HG03439 (cell line): ENCODE data around the gene PCDH9.

Experiments used
- ATAC-seq: cut with Tn5 transposase; IDR thresholded peaks from one replicate; pipeline ENCODE4 v1.9.1; 2021; ENCODE audit warnings: mild to moderate bottlenecking, moderate library complexity; ENCODE audit not compliant: unreplicated experiment

The PCDH9 gene

GRCh38 chr13:66992719-66993118 is 237.4 kb downstream of the PCDH9 start:
- ATAC-seq, result no peak

- no peak for ATAC-seq
These were observed 238.0 kb downstream of the PCDH9 start for GRCh38 chr13:66992183-66992582.

GRCh38 chr13:66984241-66984640 is 245.9 kb downstream of the PCDH9 start:
- no peak for ATAC-seq

- ATAC-seq, result no peak
These were observed 248.2 kb downstream of the PCDH9 start for GRCh38 chr13:66981912-66982311.

DNA sequence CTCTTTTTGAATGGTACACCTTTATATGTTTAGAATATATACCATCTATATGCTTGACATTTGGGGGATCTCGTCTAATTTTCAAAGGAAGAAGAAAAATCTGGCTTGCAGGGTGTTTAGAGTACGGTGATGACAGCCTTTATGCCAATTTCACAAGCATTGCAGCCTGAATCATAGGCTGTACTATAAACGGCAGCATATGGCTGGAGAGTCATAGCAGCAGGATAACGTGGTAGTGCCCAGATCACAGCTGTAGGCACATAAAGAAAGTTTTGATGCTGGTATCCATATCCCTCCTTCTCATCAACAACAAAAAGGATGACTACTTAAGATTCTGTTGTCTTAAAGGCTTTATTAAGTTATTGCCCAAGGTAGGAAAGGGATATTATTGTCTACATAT is 253.0 kb downstream of the PCDH9 start:
- ATAC-seq, result no peak

DNA sequence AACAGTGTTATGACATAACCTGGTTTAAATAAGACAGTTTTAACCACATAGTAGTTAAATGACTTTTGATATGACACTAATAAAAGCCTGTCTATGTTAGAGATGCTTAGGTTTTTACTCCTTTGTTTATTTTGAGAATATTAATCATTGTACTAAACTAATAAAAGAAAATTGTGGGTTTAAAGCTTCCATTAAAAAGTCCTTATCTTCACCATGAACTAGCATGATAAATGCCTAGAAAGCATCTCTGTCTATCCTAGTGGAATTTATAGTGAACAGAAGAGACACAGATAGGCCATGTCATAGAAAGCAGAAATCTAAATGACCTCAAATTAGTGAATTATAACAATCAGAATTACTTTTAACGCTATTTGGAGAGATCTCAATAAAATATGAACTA is 255.2 kb downstream of the PCDH9 start:
- no peak for ATAC-seq

DNA sequence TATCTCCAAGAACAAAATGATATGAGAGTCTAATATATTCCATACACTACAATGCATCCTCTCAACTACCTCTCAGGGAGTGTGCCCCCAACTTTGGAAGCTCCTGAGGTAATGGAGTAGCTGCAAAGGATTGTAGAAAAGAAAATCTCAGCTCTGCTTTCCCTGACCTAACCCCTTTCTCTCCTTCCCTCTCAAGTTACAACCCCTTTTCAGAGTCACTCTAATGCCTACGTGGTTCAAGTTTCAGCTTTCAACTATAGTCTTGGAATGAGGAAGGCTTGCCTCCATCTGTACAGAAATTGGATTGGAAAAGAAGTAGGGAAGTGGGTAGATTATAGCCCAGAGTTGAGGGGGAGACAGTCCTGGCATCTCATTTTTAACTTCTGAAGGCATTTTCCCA is 256.0 kb downstream of the PCDH9 start:
- no peak for ATAC-seq

GRCh38 chr13:66972659-66973058 is 257.5 kb downstream of the PCDH9 start:
- ATAC-seq, result no peak

DNA sequence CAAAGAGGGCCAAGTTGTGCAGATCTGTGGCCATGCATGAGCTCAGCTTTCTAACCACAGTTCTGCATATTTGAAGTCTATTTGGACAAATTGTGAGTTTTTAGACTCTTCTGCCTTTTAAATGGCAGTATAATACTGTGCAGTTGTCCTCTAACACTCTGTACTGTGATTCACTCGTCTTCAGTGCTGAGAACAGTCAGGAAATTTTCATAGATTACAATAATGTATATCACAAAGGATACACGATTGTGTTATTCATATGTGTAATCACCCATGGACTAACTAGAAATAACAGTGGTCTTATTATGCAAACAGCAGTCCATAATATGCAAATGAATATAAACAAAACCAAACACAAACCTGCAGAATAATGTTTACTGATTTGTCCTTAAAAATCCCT is 259.1 kb downstream of the PCDH9 start:
- no peak for ATAC-seq

DNA sequence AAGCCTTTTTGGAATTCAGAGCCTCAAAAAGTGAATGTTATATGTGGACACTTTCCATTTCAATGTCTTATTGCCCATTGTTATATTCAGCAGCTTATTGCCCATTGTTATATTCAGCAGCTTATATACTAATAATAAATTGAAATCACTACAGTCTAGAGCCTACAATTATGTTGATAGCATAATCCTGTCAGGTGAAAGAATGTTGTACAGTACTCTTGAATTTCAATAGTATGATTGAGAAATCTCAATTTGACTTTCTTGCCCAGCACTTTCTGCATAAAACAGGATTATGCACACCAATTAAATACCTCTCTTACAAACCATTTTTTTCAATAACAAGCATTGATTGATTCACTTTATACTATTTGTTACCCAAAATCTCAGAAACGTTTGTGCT is 260.8 kb downstream of the PCDH9 start:
- no peak for ATAC-seq

DNA sequence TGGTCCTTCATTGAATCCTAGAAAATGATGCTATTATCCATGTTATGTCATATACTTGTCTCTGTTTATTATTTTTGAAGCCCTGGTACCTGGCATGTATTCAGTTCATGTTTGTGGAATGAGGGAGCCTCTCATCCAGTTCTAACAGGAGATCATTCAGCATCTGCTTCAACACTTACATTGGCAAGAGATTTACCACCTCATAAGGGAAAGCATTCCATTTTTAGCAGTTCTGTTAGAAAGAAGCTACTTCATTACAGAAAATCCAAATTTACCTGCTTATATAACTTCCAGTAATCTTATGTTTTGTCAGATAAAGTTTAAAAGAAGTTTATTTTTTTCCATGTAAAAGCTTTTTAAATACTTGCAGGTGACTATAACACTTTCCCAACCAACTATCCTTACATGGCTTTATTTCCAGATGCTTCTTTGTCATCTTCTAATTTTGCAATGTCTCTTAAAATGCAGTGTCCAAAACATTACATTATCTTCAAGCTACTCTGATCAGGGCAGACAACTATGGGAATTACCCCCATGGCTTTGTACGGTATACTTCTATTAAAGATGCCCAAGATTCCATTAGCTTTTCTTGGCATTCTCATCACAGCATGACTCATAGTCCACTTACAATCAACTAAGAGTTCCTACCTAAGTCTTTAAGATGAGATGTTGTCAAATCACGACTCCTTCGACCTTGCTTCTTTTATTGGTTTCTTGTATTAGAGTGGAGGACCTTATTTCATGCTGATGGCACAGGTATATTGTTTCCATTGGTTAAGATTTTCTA is 262.1 kb downstream of the PCDH9 start:
- no peak for ATAC-seq

DNA sequence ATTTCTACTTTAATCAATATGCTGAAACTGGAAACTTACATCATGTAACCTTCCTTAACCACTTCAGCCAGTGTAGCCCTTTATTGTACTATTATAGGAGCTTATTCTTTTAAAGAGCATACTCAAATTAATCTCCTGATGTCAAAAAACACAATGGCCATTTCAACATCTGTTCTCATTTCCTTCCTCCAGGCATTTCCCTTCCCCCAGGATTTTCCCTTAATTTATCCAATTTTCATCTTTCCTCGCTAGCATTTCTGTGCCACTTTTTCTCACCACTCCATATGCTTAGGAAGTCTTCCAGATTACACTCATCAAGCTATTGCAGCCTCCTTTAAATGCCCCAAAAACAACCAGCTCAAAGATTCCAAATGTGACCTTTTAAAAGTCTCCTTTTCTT is 265.0 kb downstream of the PCDH9 start:
- ATAC-seq, result no peak

DNA sequence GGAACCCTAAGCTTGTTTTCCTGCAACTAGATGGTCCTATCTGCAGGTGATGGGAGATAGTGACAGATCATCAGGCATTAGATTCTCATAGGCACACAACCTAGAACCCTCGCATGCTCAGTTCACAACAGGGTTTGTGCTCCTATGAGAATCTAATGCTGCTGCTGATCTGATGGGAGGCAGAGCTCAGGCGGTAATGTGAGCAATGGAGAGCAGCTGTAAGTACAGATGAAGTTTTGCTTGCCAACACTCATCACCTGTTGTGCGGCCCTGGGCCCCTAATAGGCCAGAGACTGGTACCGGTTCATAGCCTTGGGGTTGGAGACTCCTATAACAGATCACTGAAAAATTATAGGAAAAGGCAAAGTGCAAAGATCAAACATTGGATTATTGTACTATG is 267.2 kb downstream of the PCDH9 start:
- no peak for ATAC-seq

DNA sequence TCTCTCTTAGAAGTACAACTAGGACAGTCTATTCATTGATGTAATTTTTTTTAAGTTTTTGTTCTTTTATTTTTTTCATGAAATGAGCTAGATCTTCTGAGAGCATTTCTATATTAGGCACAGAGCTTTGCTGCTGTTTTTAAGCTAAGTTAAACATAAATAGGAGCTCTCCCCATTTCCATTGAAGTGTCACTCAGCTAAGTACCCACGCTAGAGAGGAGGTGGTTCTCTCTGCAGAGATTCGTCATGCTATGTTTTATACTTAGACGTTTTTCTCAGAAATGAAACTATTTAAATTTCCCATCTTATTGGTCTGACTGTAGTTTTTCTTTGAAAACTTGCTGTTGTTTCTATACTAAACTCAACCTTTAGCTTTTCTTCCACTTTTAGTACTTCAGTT is 271.5 kb downstream of the PCDH9 start:
- no peak for ATAC-seq

- no peak for ATAC-seq
These were observed 277.6 kb downstream of the PCDH9 start for GRCh38 chr13:66952507-66952906.

DNA sequence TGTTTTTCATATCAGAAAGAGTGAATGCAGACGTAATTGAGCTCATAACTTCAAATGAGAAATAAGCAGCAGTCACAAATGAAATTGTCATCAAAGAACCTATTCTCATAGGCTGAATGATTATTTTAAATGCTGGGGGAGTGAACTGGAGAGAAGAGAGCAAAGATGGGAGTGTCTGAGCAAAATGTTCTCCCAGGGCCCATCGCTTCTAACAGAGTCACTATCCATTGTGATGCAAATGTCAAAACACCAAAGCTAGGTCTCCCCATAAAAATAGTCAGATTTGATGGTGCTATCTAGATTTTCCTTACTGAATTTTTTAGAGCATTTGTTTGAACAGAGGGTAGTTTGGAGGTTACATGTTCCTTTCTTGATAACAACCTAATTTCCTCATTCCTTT is 278.7 kb downstream of the PCDH9 start:
- ATAC-seq, result no peak

GRCh38 chr13:66950666-66951065 is 279.5 kb downstream of the PCDH9 start:
- ATAC-seq, result no peak

GRCh38 chr13:66948910-66949309 is 281.2 kb downstream of the PCDH9 start:
- ATAC-seq, result no peak

DNA sequence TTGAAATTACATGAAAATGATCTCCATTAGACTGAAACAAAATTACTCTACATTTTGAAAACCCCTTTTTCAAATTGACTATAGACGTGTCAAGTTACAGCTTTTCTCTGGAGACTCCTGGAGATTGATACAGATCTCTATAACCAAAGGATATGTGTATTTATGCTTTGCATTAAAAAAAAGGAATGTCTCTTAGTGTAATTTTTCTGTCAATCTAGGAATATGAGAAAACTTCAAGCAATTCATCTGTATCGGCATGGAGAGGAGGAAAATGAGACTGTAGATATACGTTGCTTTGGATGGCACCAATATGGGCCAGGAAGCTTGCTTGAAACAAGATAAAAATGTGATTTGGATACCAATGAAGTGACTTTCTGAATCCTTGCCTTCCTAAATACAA is 286.6 kb downstream of the PCDH9 start:
- ATAC-seq, result no peak

GRCh38 chr13:66940113-66940512 is 290.0 kb downstream of the PCDH9 start:
- no peak for ATAC-seq

GRCh38 chr13:66937423-66937822 is 292.7 kb downstream of the PCDH9 start:
- ATAC-seq, result no peak

DNA sequence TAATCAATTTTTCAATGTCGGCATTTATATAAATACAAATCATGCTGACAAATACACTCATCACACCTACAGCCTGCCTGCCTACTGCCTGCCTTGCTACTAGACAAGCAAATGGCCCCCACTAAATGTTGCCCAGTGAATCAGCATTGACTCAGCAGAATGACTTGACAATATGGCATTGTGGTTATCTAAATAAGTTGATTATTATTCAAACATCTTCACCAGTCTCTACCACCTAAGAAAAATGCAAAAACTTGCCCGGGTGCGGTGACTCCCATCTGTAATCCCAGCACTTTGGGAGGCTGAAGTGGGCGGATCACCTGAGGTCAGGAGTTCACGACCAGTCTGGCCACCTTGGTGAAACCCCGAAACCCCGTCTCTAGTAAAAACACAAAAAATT is 296.1 kb downstream of the PCDH9 start:
- no peak for ATAC-seq

GRCh38 chr13:66933527-66933926 is 296.6 kb downstream of the PCDH9 start:
- no peak for ATAC-seq
